SK-N-SH treated with all-trans-retinoic acid at 6 μM for 48 hours (cell line): Measurements from ENCODE around the gene BTAF1.

Experiments
- ATAC-seq: fragments of 200-7000 bp; cut with Tn5 transposase; 3 replicates; pipeline ENCODE4 v1.9.1; 2020; ENCODE audit warnings: mild to moderate bottlenecking, moderate library complexity
- ARNTL ChIP-seq: fragments of 450-650 bp; formaldehyde crosslinking; IDR thresholded peaks from 2 replicates; pipeline ENCODE4 v1.5.0; 2020; ENCODE audit warnings: low read depth, mild to moderate bottlenecking, moderate library complexity, borderline replicate concordance
- BACH2 ChIP-seq: fragments of 250-450 bp; sonication (Bioruptor Pico); IDR thresholded peaks from 2 replicates; pipeline ENCODE4 v1.9.0; 2021; ENCODE audit warnings: mild to moderate bottlenecking, borderline replicate concordance
- CREB5 ChIP-seq: fragments of 250-450 bp; sonication (Bioruptor Pico); IDR thresholded peaks from 2 replicates; pipeline ENCODE4 v1.5.1; 2020; ENCODE audit warnings: low read depth, mild to moderate bottlenecking, moderate library complexity
- CSDC2 ChIP-seq: fragments of 250-450 bp; sonication (Bioruptor Pico); IDR thresholded peaks from 2 replicates; pipeline ENCODE4 v1.5.0; 2020; ENCODE audit warnings: mild to moderate bottlenecking, moderate library complexity
- CSRNP3 ChIP-seq: fragments of 250-450 bp; sonication (Bioruptor Pico); IDR thresholded peaks from 2 replicates; pipeline ENCODE4 v1.5.1; 2021; ENCODE audit warnings: mild to moderate bottlenecking, moderate library complexity
- GLIS3 ChIP-seq: fragments of 250-450 bp; sonication (Bioruptor Pico); IDR thresholded peaks from 2 replicates; pipeline ENCODE4 v1.5.0; 2020; ENCODE audit warnings: mild to moderate bottlenecking, moderate library complexity
- ISL1 ChIP-seq: fragments of 250-450 bp; sonication (Bioruptor Pico); IDR thresholded peaks from 2 replicates; pipeline ENCODE4 v2.1.2; 2022; ENCODE audit warnings: mild to moderate bottlenecking, moderate library complexity
- OSR1 ChIP-seq: fragments of 250-450 bp; sonication (Bioruptor Pico); IDR thresholded peaks from 2 replicates; pipeline ENCODE4 v1.8.0; 2022; ENCODE audit warnings: moderate library complexity, mild to moderate bottlenecking, inconsistent platforms
- PATZ1 ChIP-seq: fragments of 250-450 bp; sonication (Bioruptor Pico); IDR thresholded peaks from 2 replicates; pipeline ENCODE4 v1.8.0; 2020; ENCODE audit warnings: mild to moderate bottlenecking, moderate library complexity, borderline replicate concordance
- POU6F1 ChIP-seq: fragments of 250-450 bp; sonication (Bioruptor Pico); IDR thresholded peaks from 2 replicates; pipeline ENCODE4 v1.8.0; 2021; ENCODE audit warnings: low read depth, mild to moderate bottlenecking, moderate library complexity, borderline replicate concordance
- PPARA ChIP-seq: fragments of 250-450 bp; sonication (Bioruptor Pico); IDR thresholded peaks from 2 replicates; pipeline ENCODE4 v1.5.0; 2020; ENCODE audit warnings: mild to moderate bottlenecking, borderline replicate concordance
- RARB ChIP-seq: fragments of 250-450 bp; sonication (Bioruptor Pico); IDR thresholded peaks from 2 replicates; pipeline ENCODE4 v1.8.0; 2021; ENCODE audit warnings: mild to moderate bottlenecking, moderate library complexity
- SNAI2 ChIP-seq: fragments of 250-450 bp; sonication (Bioruptor Pico); IDR thresholded peaks from 2 replicates; pipeline ENCODE4 v1.5.0; 2020; ENCODE audit warnings: mild to moderate bottlenecking, moderate library complexity
- TCF4 ChIP-seq: fragments of 250-450 bp; sonication (Bioruptor Pico); IDR thresholded peaks from 2 replicates; pipeline ENCODE4 v1.8.0; 2021; ENCODE audit warnings: mild to moderate bottlenecking, moderate library complexity, borderline replicate concordance
- TOX ChIP-seq: fragments of 250-450 bp; sonication (Bioruptor Pico); IDR thresholded peaks from 2 replicates; pipeline ENCODE4 v1.8.0; 2021; ENCODE audit warnings: mild to moderate bottlenecking, moderate library complexity, borderline replicate concordance
- TSHZ2 ChIP-seq: fragments of 250-450 bp; sonication (Bioruptor Pico); IDR thresholded peaks from 2 replicates; pipeline ENCODE4 v1.5.0; 2020; ENCODE audit warnings: mild to moderate bottlenecking, moderate library complexity
- ZC3H10 ChIP-seq: fragments of 250-450 bp; sonication (Bioruptor Pico); IDR thresholded peaks from 2 replicates; pipeline ENCODE4 v1.5.1; 2021; ENCODE audit warnings: mild to moderate bottlenecking, moderate library complexity
- ZFP3 ChIP-seq: fragments of 250-450 bp; sonication (Bioruptor Pico); IDR thresholded peaks from 2 replicates; pipeline ENCODE4 v1.5.0; 2020; ENCODE audit warnings: mild to moderate bottlenecking, moderate library complexity
- ZFP30 ChIP-seq: fragments of 450-650 bp; formaldehyde crosslinking; IDR thresholded peaks from 2 replicates; pipeline ENCODE4 v1.5.0; 2022; ENCODE audit warnings: mild to moderate bottlenecking, moderate library complexity
- ZNF565 ChIP-seq: fragments of 450-650 bp; formaldehyde crosslinking; conservative IDR thresholded peaks from 2 replicates; pipeline ENCODE4 v1.5.0; 2020; ENCODE audit warnings: low read depth, mild to moderate bottlenecking, moderate library complexity
- ZNF70 ChIP-seq: fragments of 450-650 bp; formaldehyde crosslinking; IDR thresholded peaks from 2 replicates; pipeline ENCODE4 v1.5.0; 2020; ENCODE audit warnings: mild to moderate bottlenecking, moderate library complexity
- ZNF8 ChIP-seq: fragments of 450-650 bp; formaldehyde crosslinking; IDR thresholded peaks from 2 replicates; pipeline ENCODE4 v1.5.0; 2020; ENCODE audit warnings: mild to moderate bottlenecking, moderate library complexity

The BTAF1 gene

GRCh38 chr10:91891125-91892001 lies 32.2 kb upstream of the BTAF1 start:
- ATAC-seq: no peak
- TF ChIP-seq ZFP30 (no peak), RARB (CRISPR knock-in tag) (no peak), ARNTL (CRISPR knock-in tag) (no peak), BACH2 (CRISPR knock-in tag) (no peak), CSRNP3 (no peak), OSR1 (CRISPR knock-in tag) (no peak), ZNF565 (CRISPR knock-in tag) (no peak), ZNF70 (CRISPR knock-in tag) (no peak), TOX (no peak), PATZ1 (CRISPR knock-in tag) (no peak), ISL1 (no peak), TCF4 (CRISPR knock-in tag) (no peak), PPARA (CRISPR knock-in tag) (no peak), CREB5 (CRISPR knock-in tag) (no peak), ZFP3 (CRISPR knock-in tag) (no peak), ZNF8 (CRISPR knock-in tag) (no peak), POU6F1 (CRISPR knock-in tag) (no peak)
- TF ChIP-seq, all 23 proteins: peak for 0

- ATAC-seq: no peak
- TF ChIP-seq ZNF70 (CRISPR knock-in tag) (no peak), CSDC2 (CRISPR knock-in tag) (no peak), ZNF565 (CRISPR knock-in tag) (no peak), TOX (no peak), OSR1 (CRISPR knock-in tag) (no peak), ZFP3 (CRISPR knock-in tag) (no peak), GLIS3 (no peak), TCF4 (CRISPR knock-in tag) (no peak), PATZ1 (CRISPR knock-in tag) (no peak), TSHZ2 (no peak), ZFP30 (no peak), CREB5 (CRISPR knock-in tag) (no peak), SNAI2 (CRISPR knock-in tag) (no peak), PPARA (CRISPR knock-in tag) (no peak), ZC3H10 (CRISPR knock-in tag) (no peak), CSRNP3 (no peak), ZNF8 (CRISPR knock-in tag) (no peak), ARNTL (CRISPR knock-in tag) (no peak)
These were observed 30.5 kb upstream of the BTAF1 start for GRCh38 chr10:91893051-91893450.
